GM21390 (cell line): ENCODE results near the gene CDK6.

ENCODE experiments used
- ATAC-seq: cut with Tn5 transposase; IDR thresholded peaks from one replicate; pipeline ENCODE4 v1.9.1; 2021; ENCODE audit not compliant: unreplicated experiment

Gene CDK6

DNA sequence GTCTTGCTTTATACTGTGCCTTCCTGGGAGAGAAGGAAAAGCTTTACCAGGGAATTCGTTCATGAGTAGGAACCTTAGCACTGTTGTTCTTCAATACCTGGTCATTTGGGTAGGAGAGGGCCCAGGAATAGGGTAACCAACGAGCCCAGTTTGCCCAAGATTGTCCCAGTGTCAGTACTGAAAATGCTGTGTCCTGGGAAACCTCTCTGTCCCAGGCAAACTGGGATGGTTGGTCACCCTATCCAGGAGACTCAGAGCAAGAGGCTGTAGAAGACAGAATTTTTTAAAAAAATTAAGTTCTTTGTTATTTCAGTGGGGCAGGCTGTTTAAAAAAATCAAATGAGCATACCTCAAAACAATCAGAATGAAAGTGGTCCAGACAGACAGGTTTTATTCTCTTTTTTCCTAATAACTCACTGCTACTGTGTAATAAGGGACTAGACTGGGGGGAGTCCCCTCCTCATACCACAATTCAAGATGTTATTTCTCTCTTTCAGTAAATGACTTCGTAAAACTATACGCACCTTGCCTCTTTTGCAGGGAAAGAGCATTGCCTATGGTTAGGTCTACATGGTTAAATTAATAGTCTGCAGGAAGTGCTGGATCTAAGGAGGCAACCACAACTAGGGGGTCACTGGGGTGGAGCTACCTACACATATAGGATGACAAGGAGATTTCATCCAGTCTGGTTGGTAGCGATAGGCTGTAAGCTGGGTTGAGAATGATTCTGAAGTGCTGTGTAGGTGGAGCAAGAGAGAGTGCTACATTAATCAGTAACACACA, 205.1 kb downstream of the CDK6 start:
- peak; percentile 51 for ATAC-seq

DNA sequence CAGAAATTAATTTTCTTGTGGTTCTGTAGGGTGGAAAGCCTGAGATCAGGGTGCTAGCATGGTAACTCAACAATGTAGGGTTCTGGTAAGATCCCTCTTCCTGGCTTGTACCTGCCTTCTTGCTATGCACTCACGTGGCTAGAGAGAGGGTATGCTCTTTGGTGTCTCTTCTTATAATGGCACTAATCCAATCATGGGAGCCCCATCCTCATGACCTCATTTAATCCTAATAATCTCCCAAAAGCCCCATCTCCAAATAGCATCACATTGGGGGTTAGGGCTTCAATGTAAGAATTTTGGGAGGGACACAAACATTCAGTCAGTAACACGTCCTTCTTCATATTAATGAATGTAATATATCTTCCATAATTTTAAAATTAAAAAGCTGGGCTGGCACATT, 206.6 kb downstream of the CDK6 start:
- ATAC-seq = no peak

GRCh38 chr7:92627956-92628355, 208.4 kb downstream of the CDK6 start:
- ATAC-seq = no peak

DNA sequence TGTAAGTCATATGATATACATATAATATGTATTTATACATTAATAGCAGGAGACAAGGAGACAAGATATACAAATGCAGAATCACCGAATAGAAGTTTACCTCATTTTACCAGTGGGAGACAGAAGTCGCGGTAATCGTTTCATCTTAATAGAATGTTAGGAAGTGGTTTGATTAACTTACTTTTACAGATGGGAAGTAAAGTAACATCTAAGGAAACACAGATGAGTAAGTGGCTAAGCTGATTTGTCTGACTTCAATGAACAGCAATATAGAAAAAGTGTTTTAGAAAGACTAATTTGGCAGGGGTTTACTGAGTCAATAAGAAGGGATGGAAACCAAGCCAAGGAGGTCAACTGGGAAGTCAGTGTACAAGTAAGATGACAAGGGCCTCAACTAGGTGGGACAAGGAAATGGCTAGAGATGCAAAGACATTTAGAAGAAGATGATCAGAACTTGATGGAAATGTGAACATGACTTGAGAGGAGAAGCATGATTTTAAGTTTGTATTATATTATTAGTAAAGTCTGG, 210.0 kb downstream of the CDK6 start:
- no peak for ATAC-seq

DNA sequence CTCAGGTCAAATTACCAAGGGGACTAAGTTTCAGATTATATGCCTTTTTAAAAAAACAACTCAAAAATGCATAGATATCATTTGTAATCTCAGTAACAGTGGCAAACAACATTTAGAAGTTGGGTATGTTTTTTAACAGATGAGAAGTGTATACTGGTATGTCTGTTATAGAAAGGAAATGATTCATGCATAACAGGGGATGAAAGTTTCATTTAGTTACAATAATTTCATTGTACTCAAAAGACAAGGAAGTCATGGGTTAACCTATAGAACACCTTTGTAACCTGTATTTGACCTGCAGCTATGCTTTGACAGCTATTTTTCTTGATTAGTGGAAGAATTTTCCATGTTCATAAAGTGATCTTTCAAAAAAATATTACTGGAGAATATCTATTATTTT, 210.8 kb downstream of the CDK6 start:
- ATAC-seq = no peak

DNA sequence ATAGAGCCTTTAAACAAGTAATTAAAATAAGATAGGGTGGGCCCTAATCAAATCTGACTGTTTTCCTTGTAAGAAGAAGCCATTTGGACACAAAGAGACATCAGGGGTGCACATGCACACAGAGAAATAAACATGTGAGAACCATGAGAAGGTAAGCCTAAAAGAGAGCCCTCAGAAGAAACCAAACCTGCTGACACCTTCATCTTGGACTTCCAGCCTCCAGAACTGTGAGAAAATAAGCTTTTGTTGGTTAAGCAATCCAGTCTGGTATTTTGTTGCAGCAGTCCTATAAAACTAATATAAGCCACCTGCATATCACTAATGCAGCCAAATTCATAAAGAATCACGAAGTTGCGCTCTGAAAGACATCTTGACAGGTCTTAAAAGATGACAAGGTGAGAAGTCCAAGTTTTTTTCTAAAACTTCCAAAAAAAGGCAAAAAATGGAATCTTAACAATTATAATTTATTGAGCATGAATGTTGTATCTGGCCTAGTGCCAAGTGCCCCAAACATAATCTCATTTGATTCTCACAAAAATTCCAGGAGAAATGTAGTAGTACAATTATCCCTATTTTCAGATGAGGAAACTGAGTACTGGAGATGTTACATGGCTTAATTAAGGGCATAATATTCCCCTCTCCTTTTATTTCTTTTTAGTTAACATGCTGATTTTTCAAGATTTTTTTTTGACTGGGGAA, 211.9 kb downstream of the CDK6 start:
- ATAC-seq = no peak

DNA sequence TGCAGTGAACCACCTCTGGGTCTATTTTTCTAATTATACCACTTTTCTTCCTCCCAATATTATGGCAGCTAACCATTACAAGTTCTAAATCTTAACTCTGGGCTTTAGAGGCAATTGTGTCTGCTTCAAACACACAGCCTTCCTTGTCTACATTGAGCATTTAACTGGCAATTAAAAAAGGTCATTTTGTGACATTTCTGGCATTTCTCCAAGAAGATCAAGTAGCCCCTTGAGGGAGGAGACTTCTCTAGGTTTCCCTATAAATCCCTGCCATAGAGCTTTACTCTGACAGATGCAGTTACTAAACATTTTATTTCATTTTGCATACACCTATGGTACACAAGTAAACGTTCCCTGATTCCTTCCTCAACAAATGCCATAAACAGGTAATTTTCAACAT, 212.8 kb downstream of the CDK6 start:
- ATAC-seq = no peak

- no peak for ATAC-seq
Measured at GRCh38 chr7:92622685-92623084, 213.7 kb downstream of the CDK6 start.

- ATAC-seq = peak; percentile 62
Measured at GRCh38 chr7:92622030-92622429, 214.3 kb downstream of the CDK6 start.

GRCh38 chr7:92621561-92622023, 214.8 kb downstream of the CDK6 start:
- peak; percentile 53 for ATAC-seq

DNA sequence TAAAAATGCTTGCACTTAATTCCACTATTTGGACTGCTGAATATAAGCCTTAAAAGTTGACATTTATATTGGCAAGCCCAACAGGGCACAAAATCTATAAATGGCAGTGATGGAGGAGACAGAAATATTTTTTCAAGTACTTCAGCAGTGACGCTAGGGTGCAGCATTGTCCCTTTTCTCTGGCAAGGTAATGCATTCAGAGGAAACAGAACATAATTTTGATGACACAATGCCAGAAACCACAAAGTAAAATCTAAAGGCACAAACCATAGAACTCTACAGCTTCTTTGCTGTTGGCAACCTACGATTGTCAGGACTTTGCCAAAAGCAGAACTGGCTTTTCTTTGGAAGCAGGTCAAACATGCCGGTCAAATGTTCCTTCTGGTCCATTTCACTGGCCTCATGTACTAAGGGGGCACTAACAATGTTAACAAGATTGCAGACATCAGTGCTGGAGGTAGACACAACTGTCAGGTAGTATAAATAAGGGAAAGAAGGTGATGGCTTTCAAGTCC, 215.3 kb downstream of the CDK6 start:
- peak; percentile 64 for ATAC-seq

GRCh38 chr7:92615861-92616260, 220.5 kb downstream of the CDK6 start:
- no peak for ATAC-seq

GRCh38 chr7:92614660-92615174, 221.7 kb downstream of the CDK6 start:
- ATAC-seq = no peak

- no peak for ATAC-seq
Measured at GRCh38 chr7:92613720-92614119, 222.7 kb downstream of the CDK6 start.

DNA sequence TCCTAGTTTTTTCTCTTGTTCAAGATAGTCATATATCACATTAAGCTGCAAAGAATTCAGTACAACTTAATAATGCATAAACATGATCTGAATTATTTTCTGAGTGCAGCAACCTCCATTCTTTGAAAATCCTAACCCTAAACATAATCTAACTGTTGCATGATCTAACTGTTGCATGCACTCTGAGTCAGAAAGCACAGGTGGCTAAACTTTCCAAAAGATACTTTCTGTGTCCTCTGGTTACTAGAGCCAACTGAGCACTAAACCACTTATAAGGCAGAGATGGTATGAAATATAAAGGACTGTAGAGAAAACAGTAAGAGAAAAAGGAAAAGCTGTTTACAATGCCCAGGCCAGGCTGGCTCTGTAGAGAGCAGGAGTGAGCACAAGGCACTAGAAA, 223.2 kb downstream of the CDK6 start:
- no peak for ATAC-seq

- no peak for ATAC-seq
Measured at GRCh38 chr7:92612501-92612900, 223.9 kb downstream of the CDK6 start.

DNA sequence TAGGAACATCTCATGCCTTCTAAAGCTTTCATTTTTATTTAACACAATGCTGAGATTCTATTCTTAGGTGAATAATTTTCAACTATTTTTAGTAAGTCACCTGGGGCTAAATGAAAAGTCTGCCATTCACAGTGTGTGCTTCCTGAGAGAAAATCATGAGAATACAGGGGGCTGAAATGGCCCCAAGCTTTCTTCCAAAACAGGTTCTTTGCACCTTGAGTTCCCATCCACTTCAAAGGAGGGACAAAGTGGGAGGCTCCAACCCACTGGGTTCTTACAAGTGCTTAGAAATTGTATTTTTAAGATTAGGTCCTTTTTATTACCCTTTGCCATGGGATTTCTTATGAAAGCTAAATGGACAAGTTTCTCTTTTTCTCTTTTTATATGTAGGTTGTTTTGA, 224.6 kb downstream of the CDK6 start:
- no peak for ATAC-seq

DNA sequence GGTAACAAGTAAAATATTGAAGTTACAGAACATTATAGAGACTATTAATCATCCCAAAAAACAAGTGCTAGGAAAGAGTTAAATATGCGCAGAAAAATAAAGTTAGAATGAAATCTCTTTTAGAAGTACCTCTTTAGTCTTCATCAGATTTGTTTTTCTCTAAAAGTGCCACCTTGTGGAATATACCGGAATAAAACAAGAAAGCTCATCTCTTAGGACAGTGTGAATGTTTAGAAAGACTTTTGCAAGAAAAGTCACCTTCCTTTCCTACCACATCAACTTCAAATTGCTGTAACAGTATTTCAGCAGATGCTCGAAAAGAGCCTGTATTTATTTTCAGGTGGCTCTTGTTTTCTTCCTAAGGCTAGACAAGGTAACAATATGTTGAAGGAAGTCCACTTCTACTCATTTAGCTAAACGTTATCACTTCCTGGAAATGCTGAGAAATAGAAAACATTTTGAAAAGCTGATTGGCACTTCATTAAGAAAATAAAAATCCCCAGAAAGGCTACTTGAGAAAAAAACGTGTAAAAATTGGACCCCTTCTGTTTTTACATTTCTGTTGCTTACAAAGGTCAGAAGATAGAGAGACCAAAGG, 226.4 kb downstream of the CDK6 start:
- no peak for ATAC-seq

DNA sequence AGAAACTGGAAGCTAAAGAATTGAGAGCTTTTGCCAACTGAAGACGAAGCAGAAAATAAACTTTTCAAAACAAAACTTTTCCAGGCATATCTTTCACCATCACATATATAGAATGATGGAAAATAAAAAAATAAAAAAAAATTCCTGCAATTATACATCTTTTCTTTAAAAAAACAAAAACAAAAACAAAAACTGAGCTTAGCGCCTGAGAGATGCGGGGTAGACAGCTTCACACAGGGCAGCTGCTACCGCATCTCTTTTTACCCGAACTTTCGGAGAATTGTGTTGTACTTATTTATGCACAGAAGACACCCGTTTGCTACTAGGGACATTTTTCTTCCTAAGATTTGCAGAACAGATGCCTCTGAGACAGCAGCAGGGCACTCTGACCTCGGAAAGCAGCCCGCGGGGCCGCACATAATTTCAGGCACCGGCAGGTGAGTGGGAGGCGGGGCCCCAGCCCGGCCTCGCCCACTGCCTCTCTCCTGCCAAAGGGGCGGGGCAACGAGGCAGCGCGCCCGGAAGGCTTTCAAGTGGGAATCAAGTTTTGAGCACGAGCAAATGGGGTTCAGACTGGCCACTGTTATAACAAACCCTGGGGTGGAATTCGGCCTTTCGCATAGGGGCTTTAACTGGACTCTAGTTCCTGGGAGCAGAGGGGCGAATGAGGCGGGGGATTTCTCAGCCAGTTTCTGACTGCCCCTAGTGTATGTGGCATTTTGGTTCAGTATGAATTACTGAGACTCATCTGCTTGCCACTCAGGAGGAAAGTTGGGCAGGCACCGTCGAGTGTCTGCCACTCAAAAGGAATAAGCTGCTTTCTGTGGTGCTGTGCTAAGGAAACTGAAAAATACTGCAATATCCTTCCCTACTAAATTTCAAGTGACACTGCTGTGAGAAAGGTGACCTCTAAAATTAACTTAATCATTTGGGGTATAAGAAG, 227.7 kb downstream of the CDK6 start:
- no peak for ATAC-seq

- no peak for ATAC-seq
Measured at GRCh38 chr7:92606985-92607384, 229.4 kb downstream of the CDK6 start.
